NCI-H524 (cell line): Measurements from ENCODE around the gene KDR.

Experiments used
- DNase-seq, 2 experiments: peaks; one replicate each; lab custom pipeline; 2025; lab: John Stamatoyannopoulos, UW

Gene KDR

GRCh38 chr4:55079451-55080173, 45.8 kb downstream of the KDR start:
- no peak for DNase-seq

GRCh38 chr4:55078987-55079386, 46.4 kb downstream of the KDR start:
- no peak for DNase-seq

GRCh38 chr4:55077577-55077976, 47.8 kb downstream of the KDR start:
- DNase-seq, result no peak

GRCh38 chr4:55075823-55076716, 49.3 kb downstream of the KDR start:
- no peak for DNase-seq

- no peak for DNase-seq
These were observed 50.0 kb downstream of the KDR start for GRCh38 chr4:55075376-55075775.

GRCh38 chr4:55074386-55074785, 51.0 kb downstream of the KDR start:
- DNase-seq, result no peak

GRCh38 chr4:55071951-55072350, 53.4 kb downstream of the KDR start:
- no peak for DNase-seq

GRCh38 chr4:55069248-55069647, 56.1 kb downstream of the KDR start:
- DNase-seq, result no peak

GRCh38 chr4:55068522-55068921, 56.9 kb downstream of the KDR start:
- peak; percentile 0 to 43 for DNase-seq

- no peak for DNase-seq
These were observed 59.4 kb downstream of the KDR start for GRCh38 chr4:55066018-55066417.

GRCh38 chr4:55055529-55055928, 69.9 kb downstream of the KDR start:
- DNase-seq, result no peak

GRCh38 chr4:55051532-55051931, 73.9 kb downstream of the KDR start:
- DNase-seq, result no peak

GRCh38 chr4:55050418-55050950, 74.9 kb downstream of the KDR start:
- DNase-seq, result no peak

- no peak for DNase-seq
These were observed 87.1 kb downstream of the KDR start for GRCh38 chr4:55038176-55038890.

- DNase-seq, result no peak
These were observed 87.7 kb downstream of the KDR start for GRCh38 chr4:55037728-55038127.

- no peak for DNase-seq
These were observed 89.0 kb downstream of the KDR start for GRCh38 chr4:55036405-55036804.

- no peak for DNase-seq
These were observed 89.5 kb downstream of the KDR start for GRCh38 chr4:55035892-55036291.

GRCh38 chr4:55033296-55033695, 92.1 kb downstream of the KDR start:
- no peak for DNase-seq

- DNase-seq, result no peak
These were observed 92.6 kb downstream of the KDR start for GRCh38 chr4:55032788-55033187.

- DNase-seq, result no peak
These were observed 93.2 kb downstream of the KDR start for GRCh38 chr4:55032179-55032578.

- DNase-seq, result peak in 1 of 2 experiments; percentile 35
These were observed 94.2 kb downstream of the KDR start for GRCh38 chr4:55031158-55031557.

GRCh38 chr4:55030589-55030988, 94.8 kb downstream of the KDR start:
- peak; percentile 67 to 90 for DNase-seq
